Tibial artery (tissue), 4 donors: ENCODE measurements around the gene ADCY1.
A peak's percentile ranks its signal among the peaks of the same experiment; 100 is the strongest.
"Not testable (repeated sequence)": the region's sequence is repeated elsewhere in the genome, so short reads cannot be mapped to it uniquely, and the experiment has no call there.

Experiments
- DNase-seq, 2 donors: peaks; one replicate each; pipeline ENCODE4 v3.0.0-alpha.2; 2019
- H3K27ac ChIP-seq, 2 donors: fragments of 200-600 bp; sonication (generic) in 1 of 2; 1 replicate in 1 of 2; 2 replicates in 1 of 2; pipeline ENCODE4 v1.5.1; 2018 to 2019; ENCODE audit warnings: mild to moderate bottlenecking in 1 of 2
- H3K27me3 ChIP-seq, 2 donors: fragments of 200-600 bp; sonication (generic) in 1 of 2; one replicate each; pipeline versions ENCODE4 v1.5.1 to v1.6.0; 2016 to 2019
- H3K36me3 ChIP-seq, 3 donors: fragments of 200-600 bp; sonication (generic) in 2 of 3; one replicate each; pipeline ENCODE4 v1.5.1; 2016 to 2019; ENCODE audit warnings: mild to moderate bottlenecking in 2 of 3
- H3K4me1 ChIP-seq, 4 donors: fragments of 200-600 bp; sonication (generic) in 2 of 4; 1 replicate in 3 of 4; 2 replicates in 1 of 4; pipeline ENCODE4 v1.5.1; 2016 to 2019
- H3K4me3 ChIP-seq, 2 donors: fragments of 200-600 bp; sonication (generic) in 1 of 2; 1 replicate in 1 of 2; 2 replicates in 1 of 2; pipeline ENCODE4 v1.5.1; 2018 to 2019; ENCODE audit warnings: mild to moderate bottlenecking in 2 of 2
- H3K9me3 ChIP-seq, 3 donors: fragments of 200-600 bp; sonication (generic) in 1 of 3; one replicate each; pipeline ENCODE4 v1.5.1; 2016 to 2019
- CTCF ChIP-seq, 2 experiments: fragments of 200-600 bp in 1 of 2; fragments of 450-650 bp in 1 of 2; IDR thresholded peaks; one replicate each; pipeline ENCODE4 v1.5.1; 2017 to 2019; ENCODE audit warnings: antibody characterized with exemption in 2 of 2, mild to moderate bottlenecking in 1 of 2, moderate library complexity in 1 of 2
- intact Hi-C: fragments of 100-400 bp; cut with DNase I; formaldehyde crosslinking; loops from one replicate; pipeline ENCODE4 v1.15.0; 2023; ENCODE audit warnings: low total_unique reads

The ADCY1 gene

GRCh38 chr7:45573661-45574415, at the start of gene ADCY1:
ADCY1 (plus strand) TSS chr7:45574368; CDS start chr7:45574544, 176 bp downstream.
- Histone ChIP-seq H3K27ac (no peak within 1 kb of the TSS), H3K4me3 (peak within 1 kb of the TSS; percentile 42 to 60), H3K9me3 (no peaks in the 10 kb centered on the region), H3K36me3 (no peaks in the 10 kb centered on the region), H3K4me1 (peaks cover 0 to 16% (median 15%) of the 10 kb centered on the region in 4 donors), H3K27me3 (peaks cover 0 to 51% of the 10 kb centered on the region in 2 donors)
- no peak for TF ChIP-seq CTCF (IDR thresholded peaks at IDR 0.05)
- intact Hi-C loops: no loop called here
- DNase-seq: peak in 1 of 2 donors; percentile 45

GRCh38 chr7:45524445-45524844, 49.7 kb upstream of the ADCY1 start:
- TF ChIP-seq CTCF (IDR thresholded peaks at IDR 0.05): no peak
- H3K36me3 ChIP-seq: no peaks in the 10 kb centered on the region
- no peaks in the 10 kb centered on the region for H3K27me3 ChIP-seq
- peaks cover 0 to 2% (median 0%) of the 10 kb centered on the region in 3 donors for H3K9me3 ChIP-seq
- H3K27ac ChIP-seq: no peak overlapping the region
- intact Hi-C loops: no loop called here
- H3K4me3 ChIP-seq: no peak overlapping the region
- DNase-seq: no peak
- H3K4me1 ChIP-seq: no peaks in the 10 kb centered on the region

- no peaks in the 10 kb centered on the region for H3K27me3 ChIP-seq
- H3K27ac ChIP-seq: no peak overlapping the region
- intact Hi-C loops: no loop called here
- H3K4me3 ChIP-seq: no peak overlapping the region
- no peaks in the 10 kb centered on the region for H3K9me3 ChIP-seq
- no peaks in the 10 kb centered on the region for H3K36me3 ChIP-seq
- H3K4me1 ChIP-seq: no peaks in the 10 kb centered on the region
- no peak for TF ChIP-seq CTCF (IDR thresholded peaks at IDR 0.05)
- DNase-seq: no peak
These were observed 49.1 kb upstream of the ADCY1 start for GRCh38 chr7:45525057-45525456.

DNA sequence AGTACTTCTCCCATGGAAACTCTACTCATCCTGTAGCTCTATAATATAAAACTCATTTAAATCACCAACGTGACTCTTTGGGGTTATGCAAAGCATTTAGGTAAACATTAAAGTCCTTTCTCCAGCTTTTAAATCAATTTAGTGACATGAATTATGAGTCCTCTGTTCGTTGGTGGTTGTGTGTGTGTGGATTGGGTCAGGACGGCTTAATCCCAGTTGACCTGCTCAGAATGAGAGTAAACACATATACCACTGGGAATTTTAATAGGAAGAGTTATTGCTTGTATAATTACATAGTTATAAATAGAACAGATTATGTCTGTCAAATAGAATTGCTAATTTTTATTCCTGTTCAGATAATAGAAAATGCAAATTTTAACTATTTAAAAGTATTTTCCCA, 30.7 kb upstream of the ADCY1 start:
- no peak for TF ChIP-seq CTCF (IDR thresholded peaks at IDR 0.05)
- Histone ChIP-seq H3K4me3 (no peak overlapping the region), H3K9me3 (peaks cover 0 to 15% (median 15%) of the 10 kb centered on the region in 3 donors), H3K27me3 (no peaks in the 10 kb centered on the region), H3K4me1 (no peaks in the 10 kb centered on the region), H3K36me3 (no peaks in the 10 kb centered on the region), H3K27ac (no peak overlapping the region)
- intact Hi-C loops: no loop called here
- DNase-seq: no peak

DNA sequence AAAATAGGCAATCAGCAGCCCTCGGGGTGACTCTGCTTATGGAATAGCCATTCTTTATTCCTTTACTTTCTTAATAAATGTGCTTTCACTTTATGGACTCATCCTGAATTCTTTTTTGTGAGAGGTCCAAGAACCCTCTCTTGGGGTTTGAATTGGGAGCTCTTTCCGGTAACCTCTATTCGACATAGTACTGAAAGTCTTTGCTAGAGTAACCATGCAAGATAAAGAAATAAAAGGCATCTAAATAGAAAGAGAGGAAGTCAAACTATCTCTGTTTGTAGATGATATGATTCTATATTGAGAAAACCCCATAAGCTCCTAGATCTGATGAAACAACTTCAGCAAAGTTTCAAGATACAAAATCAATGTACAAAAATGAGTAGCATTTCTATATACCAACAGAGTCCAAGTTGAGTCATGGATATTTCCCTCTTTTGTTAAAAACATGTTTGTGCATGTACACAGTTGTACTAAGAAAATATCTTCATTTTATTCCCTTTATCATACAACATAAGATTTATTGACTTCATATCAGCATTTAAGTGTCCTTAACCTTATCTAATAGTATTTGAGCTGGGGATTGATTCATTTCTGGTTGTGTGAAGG, 29.0 kb upstream of the ADCY1 start:
- H3K9me3 ChIP-seq, H3K36me3 ChIP-seq, H3K4me1 ChIP-seq, H3K4me3 ChIP-seq, DNase-seq, H3K27me3 ChIP-seq, intact Hi-C loops, H3K27ac ChIP-seq: not testable (repeated sequence)

GRCh38 chr7:45548917-45549316, 25.3 kb upstream of the ADCY1 start:
- H3K36me3 ChIP-seq, H3K9me3 ChIP-seq, DNase-seq, H3K27ac ChIP-seq, H3K27me3 ChIP-seq, intact Hi-C loops, H3K4me1 ChIP-seq, H3K4me3 ChIP-seq: not testable (repeated sequence)
